Measurements from ENCODE around the gene ECI2. TPM values are rescaled to one million over a fixed set of nuclear protein-coding genes. Genes with fewer than 3 reads are reported as not detected.

The ECI2 gene
- total and polyA plus RNA-seq, 10 of the 15 experiments (the other 5 are each of a cell fraction or from before 2014, with no cell fraction given) = 38.7 to 129 (median 60.1) TPM

GRCh38 chr6:4108561-4109093, 26.7 kb downstream of the ECI2 start:
- Histone ChIP-seq H3K4me2 (ENCODE audit: control insufficient read depth, insufficient read depth) (no peak overlapping the region), H3K4me1 (ENCODE audit: control insufficient read depth, insufficient read depth, low read length) (no peaks in the 10 kb centered on the region), H3K27ac (ENCODE audit: control insufficient read depth, insufficient read depth) (no peak overlapping the region), H3K9ac (ENCODE audit: control insufficient read depth, insufficient read depth, low read length) (no peak overlapping the region), H2AFZ (ENCODE audit: control insufficient read depth, low read depth, low read length) (no peak overlapping the region), H4K20me1 (ENCODE audit: control insufficient read depth, insufficient read depth) (no peaks in the 10 kb centered on the region), H3K9me3 (replicated peaks; ENCODE audit: control insufficient read depth, insufficient read depth, low read length) (no peaks in the 10 kb centered on the region), H3K36me3 (ENCODE audit: control insufficient read depth in 2 of 2, insufficient read depth in 2 of 2, low read length in 1 of 2) (no peaks in the 10 kb centered on the region), H3K4me3 (no peak overlapping the region), H3K27me3 (replicated peaks in 1 of 2; ENCODE audit: control insufficient read depth in 2 of 2, insufficient read depth in 2 of 2, low read length in 1 of 2) (no peaks in the 10 kb centered on the region), H3K79me2 (ENCODE audit: control insufficient read depth, insufficient read depth, low read length) (no peaks in the 10 kb centered on the region)
- BruUV-seq (replicated peaks) = no TSS peak
- CTCF ChIA-PET = no interaction called here
- intact Hi-C loops (cut with micrococcal nuclease; ENCODE audit: unreplicated experiment) = no loop called here
- 77% methylated on average over 9 of the region's 9 CpGs for WGBS (ENCODE audit: insufficient coverage, insufficient replicate concordance, low lambda C conversion rate, missing lambda C conversion rate)
- SMC1A ChIA-PET (ENCODE audit: uncharacterized antibody, unreplicated experiment) = interaction anchor here (0.8 to 1.8 kb wide), 3 partner anchors 11 to 44 kb away, joined by 3 to 4 read pairs (median 4); no protein-coding TSS in a partner anchor
- no peak for TF ChIP-seq CEBPZ (IDR thresholded peaks at IDR 0.05; ENCODE audit: low read depth, low read length)
- TF ChIP-seq CEBPB (IDR thresholded peaks at IDR 0.05; ENCODE audit: borderline replicate concordance in 1 of 2, low read depth in 2 of 2, low read length in 2 of 2) = no peak
- TF ChIP-seq CUX1 (IDR thresholded peaks at IDR 0.05; ENCODE audit: insufficient replicate concordance, low read depth, low read length) = no peak
- no peak for TF ChIP-seq SPI1 (IDR thresholded peaks at IDR 0.05; ENCODE audit: borderline replicate concordance, insufficient read depth, low read depth, low read length)
- no peak for TF ChIP-seq ZBTB33 (IDR thresholded peaks at IDR 0.05)
- DNase-seq (ENCODE audit: low read depth, low spot score) (no peak), ATAC-seq (no peak), FAIRE-seq (no peak)
- RAD21 ChIA-PET (ENCODE audit: unreplicated experiment) = no interaction called here
- POLR2A ChIA-PET = no interaction called here
- in situ Hi-C loops (cut with MboI) = no loop called here
